ENCODE data around the gene C3orf20.

Gene C3orf20

DNA sequence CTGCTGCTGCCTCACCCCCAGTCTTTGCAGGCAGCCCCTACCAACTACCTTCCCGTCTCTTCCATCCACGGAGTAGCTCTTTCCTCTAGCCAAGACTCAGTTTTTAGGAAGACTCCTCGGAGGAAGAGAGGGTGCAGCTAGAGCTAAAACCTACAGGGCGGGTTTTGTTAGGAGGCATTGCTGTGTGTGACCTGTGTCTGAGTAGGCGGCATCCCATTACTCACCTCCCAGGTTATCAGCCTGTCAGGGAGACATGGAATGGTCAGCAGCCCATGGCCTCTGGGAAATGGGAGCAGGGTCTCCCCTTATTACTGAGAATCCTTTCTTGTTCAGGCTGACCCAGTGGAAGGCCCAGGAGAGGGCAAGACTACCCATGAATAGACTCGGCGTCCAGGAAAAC lies 100.1 kb downstream of the C3orf20 start:
- H3K27me3 Mint-ChIP-seq: peaks cover 3% of the 10 kb centered on the region
- H3K4me1 Mint-ChIP-seq: no peaks in the 10 kb centered on the region
- H3K4me3 Mint-ChIP-seq: no peak overlapping the region
- H3K36me3 Mint-ChIP-seq (ENCODE audit: low read depth): no peaks in the 10 kb centered on the region
- DNase-seq (no peak), ATAC-seq (no peak)
- H3K9me3 Mint-ChIP-seq: peaks cover 7% of the 10 kb centered on the region
- no peak overlapping the region for H3K27ac Mint-ChIP-seq

DNA sequence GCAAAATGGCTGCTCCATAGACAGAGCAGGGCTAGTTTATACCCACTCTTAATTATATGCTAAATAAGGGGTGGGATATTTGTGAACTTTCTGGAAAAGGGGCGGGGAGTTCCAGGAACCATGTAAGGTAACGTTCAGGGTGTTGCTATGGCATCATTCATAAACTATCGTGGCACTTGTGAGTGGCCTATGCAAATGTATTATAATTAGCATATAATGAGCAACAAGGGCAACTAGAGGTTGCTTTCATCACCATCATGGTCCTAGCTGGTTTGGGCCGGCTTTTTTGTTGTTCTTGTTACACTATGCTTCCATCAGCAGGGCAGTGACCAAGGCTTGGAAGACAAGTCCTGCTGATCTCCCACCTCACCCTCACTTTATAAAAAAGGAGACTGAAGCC lies 100.6 kb downstream of the C3orf20 start:
- H3K27ac Mint-ChIP-seq: no peak overlapping the region
- no peak for DNase-seq
- H3K36me3 Mint-ChIP-seq (ENCODE audit: low read depth): no peaks in the 10 kb centered on the region
- H3K4me1 Mint-ChIP-seq: no peaks in the 10 kb centered on the region
- H3K4me3 Mint-ChIP-seq: no peak overlapping the region
- H3K27me3 Mint-ChIP-seq: peaks cover 3% of the 10 kb centered on the region
- H3K9me3 Mint-ChIP-seq: peaks cover 7% of the 10 kb centered on the region
- ATAC-seq: no peak

DNA sequence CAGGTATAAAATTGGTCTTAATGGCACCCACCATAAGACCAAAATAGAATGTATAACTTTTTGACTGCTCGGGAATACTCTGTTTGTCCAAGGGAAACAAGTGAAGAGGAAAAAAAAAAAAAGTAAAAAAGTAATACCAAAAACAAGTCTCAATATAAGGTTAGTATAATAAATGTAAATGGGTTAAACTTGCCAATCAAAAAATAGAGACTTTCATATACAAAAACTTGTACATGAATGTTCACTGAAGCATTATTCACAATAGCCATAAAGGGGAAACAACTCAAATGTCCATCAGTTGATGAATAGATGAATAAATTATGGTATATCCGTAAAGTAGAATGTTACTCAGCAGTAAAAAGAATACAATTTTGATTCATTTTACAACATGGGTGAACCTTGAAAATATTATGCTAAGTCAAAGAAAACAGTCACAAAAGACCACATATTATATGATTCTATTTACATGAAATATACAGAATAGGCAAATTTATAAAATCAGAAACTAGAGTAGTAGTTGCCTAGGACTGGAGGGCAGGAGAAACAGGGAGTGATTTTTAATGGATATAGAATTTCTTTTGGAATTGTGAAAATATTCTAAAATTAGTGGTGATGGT lies 104.2 kb downstream of the C3orf20 start:
- H3K4me1 Mint-ChIP-seq: no peaks in the 10 kb centered on the region
- H3K9me3 Mint-ChIP-seq: peaks cover 7% of the 10 kb centered on the region
- no peak for ATAC-seq
- no peaks in the 10 kb centered on the region for H3K36me3 Mint-ChIP-seq (ENCODE audit: low read depth)
- H3K27me3 Mint-ChIP-seq: peaks cover 3% of the 10 kb centered on the region
- H3K4me3 Mint-ChIP-seq: no peak overlapping the region
- no peak overlapping the region for H3K27ac Mint-ChIP-seq
- no peak for DNase-seq

DNA sequence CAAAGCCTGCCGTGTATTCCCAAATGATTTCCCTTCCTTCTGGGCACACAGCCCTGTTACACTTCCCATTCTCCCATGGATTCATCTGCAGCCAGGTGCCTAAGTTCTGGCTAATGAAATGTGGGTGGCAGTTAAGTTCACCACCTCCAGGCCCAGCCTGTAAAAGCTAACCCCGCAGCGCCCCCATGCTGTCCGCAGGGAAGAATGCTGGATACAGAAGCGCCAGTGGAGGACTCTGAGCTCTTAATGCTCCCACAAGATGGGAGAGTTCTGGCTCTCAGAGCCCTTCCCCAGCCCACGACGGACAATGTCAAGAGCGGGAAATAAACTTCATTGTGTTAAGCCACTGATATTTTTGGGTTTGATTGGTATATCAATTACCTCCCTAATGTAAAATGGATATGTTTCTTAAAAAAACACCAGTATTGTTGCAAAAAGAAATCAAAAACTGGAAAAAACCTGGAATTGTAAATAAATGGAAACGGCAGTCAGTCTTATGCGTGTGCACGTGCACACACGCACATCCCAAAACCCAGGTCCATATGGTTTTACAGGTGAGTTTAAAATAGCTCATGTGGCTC lies 106.1 kb downstream of the C3orf20 start:
- ATAC-seq: peak; percentile 65

DNA sequence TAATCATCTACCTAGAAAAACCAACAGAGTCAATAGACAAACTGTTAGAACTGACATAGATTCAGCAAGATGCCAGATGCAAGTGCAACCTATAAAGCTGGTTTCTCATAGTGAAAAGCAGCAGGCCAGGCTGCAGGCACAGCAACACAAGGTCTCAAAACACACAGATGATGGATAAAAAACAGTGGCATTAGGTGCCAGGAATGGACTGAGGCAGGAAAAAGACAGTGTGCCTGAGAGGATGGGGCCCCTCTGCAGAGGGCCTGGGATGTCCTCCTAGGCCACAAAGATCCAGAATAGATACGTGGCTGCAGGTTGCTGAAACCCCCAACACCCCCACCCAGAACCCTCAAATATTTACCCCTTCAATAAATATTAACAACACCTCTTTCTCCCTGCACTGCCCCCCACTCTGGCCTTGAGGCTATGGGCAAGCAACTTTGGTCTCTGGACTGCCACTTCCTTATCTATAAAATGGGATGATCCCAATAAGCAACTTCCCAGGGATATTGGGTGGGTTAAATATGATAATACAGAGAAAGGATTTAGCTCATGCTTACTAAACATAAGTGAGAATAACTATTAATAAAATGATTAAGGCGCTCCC lies 108.6 kb downstream of the C3orf20 start:
- Mint-ChIP-seq H3K27me3 (peaks cover 2% of the 10 kb centered on the region), H3K9me3 (peaks cover 6% of the 10 kb centered on the region), H3K4me3 (no peak overlapping the region), H3K27ac (no peak overlapping the region), H3K36me3 (ENCODE audit: low read depth) (no peaks in the 10 kb centered on the region), H3K4me1 (no peaks in the 10 kb centered on the region)
- DNase-seq (no peak), ATAC-seq (no peak)

More for the DNA sequence above, 106.1 kb downstream of the C3orf20 start:
- Mint-ChIP-seq H3K36me3 (ENCODE audit: low read depth) (no peaks in the 10 kb centered on the region), H3K9me3 (peaks cover 7% of the 10 kb centered on the region), H3K27me3 (peaks cover 5% of the 10 kb centered on the region), H3K27ac (no peak overlapping the region), H3K4me3 (no peak overlapping the region), H3K4me1 (no peaks in the 10 kb centered on the region)
- peak; percentile 50 for DNase-seq

DNA sequence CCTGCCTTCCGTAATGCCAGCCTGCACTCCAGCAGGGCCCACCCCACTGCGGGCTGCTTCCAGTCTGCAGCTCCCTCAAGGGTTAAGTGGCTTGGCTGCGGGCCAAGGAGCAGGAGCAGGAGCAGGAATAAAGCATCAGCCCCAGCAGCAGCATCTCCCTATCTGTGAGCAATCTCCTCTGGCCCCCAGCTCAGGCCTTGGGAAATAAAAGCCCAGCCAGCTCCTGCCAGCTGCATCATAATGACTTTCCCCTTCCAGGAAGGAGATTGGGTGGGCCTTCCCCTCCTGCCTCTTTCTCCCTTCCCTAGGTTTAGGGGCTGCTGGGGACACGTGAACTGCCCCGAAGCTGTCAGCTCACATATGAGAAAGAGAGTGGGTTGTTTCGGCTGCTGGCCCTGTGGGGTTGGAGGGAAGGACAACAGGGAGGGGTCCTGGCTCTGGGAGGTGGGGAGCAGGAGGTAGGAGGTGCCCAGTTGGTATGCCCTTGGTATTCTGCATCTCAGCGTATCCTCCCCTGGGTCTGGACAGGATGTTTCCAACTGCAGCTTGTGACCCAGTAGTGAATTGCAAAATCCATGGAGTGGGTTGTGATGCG lies 109.2 kb downstream of the C3orf20 start:
- H3K27ac Mint-ChIP-seq: no peak overlapping the region
- no peaks in the 10 kb centered on the region for H3K9me3 Mint-ChIP-seq
- H3K4me1 Mint-ChIP-seq: no peaks in the 10 kb centered on the region
- H3K27me3 Mint-ChIP-seq: peaks cover 2% of the 10 kb centered on the region
- DNase-seq: no peak
- ATAC-seq: no peak
- H3K4me3 Mint-ChIP-seq: no peak overlapping the region
- H3K36me3 Mint-ChIP-seq (ENCODE audit: low read depth): no peaks in the 10 kb centered on the region

DNA sequence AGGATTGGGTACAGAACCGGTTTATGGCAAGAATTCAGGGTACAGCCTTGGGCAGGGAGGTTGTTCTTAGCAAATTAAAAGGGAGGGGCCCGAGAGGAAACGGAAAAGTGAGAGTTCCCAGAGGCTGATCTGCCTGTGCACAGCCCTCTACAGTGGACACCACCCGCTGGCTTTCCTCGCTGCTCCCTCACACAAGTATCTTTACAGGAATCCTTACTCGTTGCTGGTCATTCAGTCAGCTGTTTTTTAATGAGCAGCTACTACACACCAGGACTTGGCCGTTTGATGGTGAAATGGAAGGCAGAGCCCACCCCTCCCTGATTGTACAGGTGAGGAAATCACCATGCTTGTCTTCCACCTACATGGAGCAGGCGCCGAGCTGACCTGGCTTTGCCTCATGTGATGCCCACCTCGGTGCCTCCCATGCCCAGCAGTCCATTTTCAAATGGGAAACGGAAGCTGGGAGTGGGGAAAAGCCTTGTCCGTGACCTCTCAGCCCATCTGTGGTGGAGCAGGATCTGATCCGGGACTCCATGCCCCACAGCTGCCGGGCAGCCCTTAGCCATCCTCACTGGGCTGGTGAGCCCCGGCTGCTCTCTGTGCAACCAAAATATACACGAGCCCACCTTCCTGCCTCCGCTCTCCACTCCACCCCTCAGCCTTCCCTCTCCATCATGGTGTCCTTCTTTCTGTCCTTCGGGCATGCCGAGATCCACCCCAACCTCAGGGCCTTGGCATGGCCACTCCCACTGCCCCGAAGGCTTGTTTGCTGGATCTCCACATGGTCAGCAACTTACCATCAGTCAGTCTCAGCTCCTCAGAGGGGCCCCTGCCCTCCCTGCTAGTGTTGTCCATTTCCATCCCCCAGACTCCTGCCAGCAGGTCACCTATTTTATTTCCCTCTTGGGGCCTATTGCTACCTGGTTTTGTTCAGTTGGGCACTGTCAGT lies 110.5 kb downstream of the C3orf20 start:
- no peak for DNase-seq
- no peak overlapping the region for H3K27ac Mint-ChIP-seq
- no peaks in the 10 kb centered on the region for H3K4me1 Mint-ChIP-seq
- ATAC-seq: no peak
- no peak overlapping the region for H3K4me3 Mint-ChIP-seq
- no peaks in the 10 kb centered on the region for H3K36me3 Mint-ChIP-seq (ENCODE audit: low read depth)
- peaks cover 8% of the 10 kb centered on the region for H3K27me3 Mint-ChIP-seq
- no peaks in the 10 kb centered on the region for H3K9me3 Mint-ChIP-seq

DNA sequence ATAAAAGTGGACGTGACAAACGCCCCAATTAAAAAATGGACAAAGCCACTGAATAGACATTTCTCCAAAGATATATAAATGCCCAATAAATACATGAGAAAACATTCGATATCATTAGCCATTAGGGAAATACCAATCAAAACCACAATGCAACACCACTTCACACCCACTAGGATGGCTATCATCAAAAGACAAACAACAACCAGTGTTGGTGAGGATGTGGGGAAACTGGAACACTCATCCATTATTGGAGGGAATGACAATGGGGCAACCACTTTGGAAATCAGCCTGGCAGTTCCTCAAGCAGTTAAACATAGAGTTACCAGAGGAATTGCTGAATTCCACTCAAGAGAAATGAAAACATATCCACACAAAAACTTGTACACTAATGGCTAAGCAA lies 111.4 kb downstream of the C3orf20 start:
- Mint-ChIP-seq H3K36me3 (ENCODE audit: low read depth) (no peaks in the 10 kb centered on the region), H3K27ac (no peak overlapping the region), H3K27me3 (peaks cover 10% of the 10 kb centered on the region), H3K4me1 (no peaks in the 10 kb centered on the region), H3K9me3 (no peaks in the 10 kb centered on the region), H3K4me3 (no peak overlapping the region)
- ATAC-seq (no peak), DNase-seq (no peak)

DNA sequence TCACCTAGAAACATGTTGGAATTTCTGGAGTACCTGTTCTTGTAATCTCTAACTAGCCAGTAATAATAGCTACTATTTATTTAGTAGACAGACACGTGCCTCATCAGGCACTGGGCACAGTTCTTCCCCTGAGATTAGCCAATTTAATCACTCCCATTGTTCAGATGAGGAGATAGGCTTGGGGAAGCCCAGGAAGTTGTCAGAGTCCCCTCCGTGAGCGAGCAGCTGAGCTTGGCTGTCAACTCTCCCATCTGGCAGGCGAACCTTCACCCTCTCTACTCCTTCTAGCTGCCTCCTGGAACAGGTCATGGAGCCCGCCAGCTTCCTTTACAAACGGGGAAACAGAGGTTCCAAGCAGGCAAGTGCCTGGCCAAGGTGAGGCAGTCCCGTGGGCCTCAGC lies 112.7 kb downstream of the C3orf20 start:
- DNase-seq (no peak), ATAC-seq (no peak)
- H3K27me3 Mint-ChIP-seq: peaks cover 12% of the 10 kb centered on the region
- no peaks in the 10 kb centered on the region for H3K4me1 Mint-ChIP-seq
- H3K4me3 Mint-ChIP-seq: no peak overlapping the region
- no peak overlapping the region for H3K27ac Mint-ChIP-seq
- H3K9me3 Mint-ChIP-seq: no peaks in the 10 kb centered on the region
- H3K36me3 Mint-ChIP-seq (ENCODE audit: low read depth): no peaks in the 10 kb centered on the region

DNA sequence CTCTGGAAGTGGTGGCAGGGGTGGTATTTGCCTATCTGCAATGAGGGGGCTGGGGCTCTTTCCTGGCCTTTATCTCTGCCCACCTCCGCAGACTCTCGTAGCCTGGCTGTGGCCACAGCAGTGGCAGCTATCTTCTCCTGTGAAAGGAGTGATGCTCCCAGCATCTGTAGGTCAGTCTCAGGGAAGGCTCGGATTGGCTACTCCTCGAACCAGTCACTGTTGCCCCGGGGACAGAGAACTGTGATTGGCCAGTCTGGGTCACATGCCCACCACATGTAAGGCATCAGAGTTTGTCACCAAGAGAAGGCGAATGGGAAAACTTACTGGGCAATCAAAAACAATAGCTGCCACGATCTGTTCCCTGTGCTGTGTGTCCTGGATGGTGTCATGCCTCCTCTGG lies 113.7 kb downstream of the C3orf20 start:
- H3K4me1 Mint-ChIP-seq: no peaks in the 10 kb centered on the region
- DNase-seq: no peak
- no peak overlapping the region for H3K27ac Mint-ChIP-seq
- peaks cover 12% of the 10 kb centered on the region for H3K27me3 Mint-ChIP-seq
- H3K36me3 Mint-ChIP-seq (ENCODE audit: low read depth): no peaks in the 10 kb centered on the region
- no peak overlapping the region for H3K4me3 Mint-ChIP-seq
- no peak for ATAC-seq
- no peaks in the 10 kb centered on the region for H3K9me3 Mint-ChIP-seq

DNA sequence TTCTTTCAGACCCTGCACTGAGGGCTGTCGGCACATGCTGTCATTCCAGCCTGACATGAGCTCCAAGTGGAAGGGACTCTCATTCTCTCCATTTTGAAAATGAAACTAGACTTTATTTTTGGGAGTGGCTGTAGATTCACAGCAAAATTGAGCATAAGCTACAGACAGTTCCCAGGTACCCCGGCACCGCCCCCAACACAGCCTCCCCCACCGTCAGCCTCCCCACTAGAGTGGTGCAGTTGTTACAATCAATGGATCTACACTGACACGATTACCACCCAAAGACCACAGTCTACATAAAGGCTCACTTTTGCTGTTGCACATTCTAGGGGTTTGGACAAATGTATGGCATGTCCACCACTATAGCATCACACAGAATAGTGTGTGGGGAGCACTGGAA lies 114.3 kb downstream of the C3orf20 start:
- H3K27me3 Mint-ChIP-seq: peaks cover 12% of the 10 kb centered on the region
- H3K36me3 Mint-ChIP-seq (ENCODE audit: low read depth): no peaks in the 10 kb centered on the region
- H3K4me3 Mint-ChIP-seq: no peak overlapping the region
- H3K9me3 Mint-ChIP-seq: no peaks in the 10 kb centered on the region
- H3K27ac Mint-ChIP-seq: no peak overlapping the region
- H3K4me1 Mint-ChIP-seq: no peaks in the 10 kb centered on the region
- ATAC-seq (no peak), DNase-seq (no peak)

DNA sequence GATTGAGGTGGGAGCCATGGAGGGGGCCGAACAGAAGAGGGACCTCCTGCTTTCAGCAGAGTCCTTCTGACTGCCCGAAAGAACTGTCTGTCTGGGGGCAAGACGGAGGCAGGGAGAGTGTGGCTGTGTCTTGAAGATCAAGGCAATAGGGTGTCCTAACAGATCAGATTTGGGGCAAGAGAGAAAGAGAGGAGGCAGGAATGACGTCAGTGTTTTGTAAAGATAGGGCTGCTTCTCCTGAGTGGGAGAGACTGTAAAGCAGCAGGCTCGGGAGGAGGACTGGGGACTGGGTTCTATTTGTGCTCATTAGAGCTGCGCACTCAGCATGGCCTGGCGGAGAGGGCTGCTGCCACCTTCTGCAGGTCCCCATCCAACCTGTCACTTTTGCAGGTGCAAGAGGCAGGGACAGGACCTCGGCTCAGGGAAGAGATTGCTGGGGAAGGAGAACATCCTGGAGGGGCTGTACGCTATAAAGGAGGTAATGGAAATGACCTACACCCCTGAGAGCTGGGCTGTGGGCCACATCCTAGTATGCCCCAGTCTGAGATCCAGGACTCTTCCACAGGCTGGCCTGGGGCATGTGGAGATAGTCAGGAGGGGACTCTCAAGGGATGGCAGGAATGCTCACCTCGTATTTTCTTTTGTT lies 114.8 kb downstream of the C3orf20 start:
- H3K27ac Mint-ChIP-seq: no peak overlapping the region

DNA sequence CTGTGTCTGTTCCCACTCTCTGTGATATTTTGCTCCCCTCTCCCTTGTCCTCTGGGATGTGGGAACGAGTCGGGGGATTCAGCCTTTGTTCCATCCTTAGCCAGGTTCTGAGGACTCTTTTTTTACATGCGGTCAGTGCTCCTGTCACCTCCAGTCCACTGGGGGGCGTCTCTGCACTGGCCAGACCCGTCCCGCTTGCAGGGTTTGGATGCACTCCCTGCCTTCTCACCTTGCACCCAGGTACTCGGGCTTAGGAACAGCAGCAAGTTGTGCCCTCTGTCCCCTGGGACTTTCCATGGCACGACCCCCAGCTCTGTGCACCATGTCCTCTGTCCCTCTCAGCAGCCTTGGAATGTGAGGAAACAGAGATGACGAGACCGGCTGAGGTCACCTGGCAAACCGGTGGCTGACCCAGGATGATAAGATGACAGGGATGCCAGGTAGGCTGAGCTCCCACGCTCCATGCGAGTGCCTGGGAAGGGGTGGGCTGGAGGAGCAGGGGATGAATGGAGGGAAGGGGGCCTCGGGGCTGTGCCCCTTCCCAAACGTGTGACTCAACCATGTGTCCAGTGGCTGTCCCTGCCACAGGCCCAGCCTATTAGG lies 116.5 kb downstream of the C3orf20 start:
- peaks cover 10% of the 10 kb centered on the region for H3K27me3 Mint-ChIP-seq
- DNase-seq (peak; percentile 55), ATAC-seq (peak; percentile 64)

More for the DNA sequence above, 114.8 kb downstream of the C3orf20 start:
- no peaks in the 10 kb centered on the region for H3K36me3 Mint-ChIP-seq (ENCODE audit: low read depth)
- no peak for ATAC-seq
- no peak for DNase-seq
- no peaks in the 10 kb centered on the region for H3K9me3 Mint-ChIP-seq
- H3K27me3 Mint-ChIP-seq: peaks cover 12% of the 10 kb centered on the region
- no peaks in the 10 kb centered on the region for H3K4me1 Mint-ChIP-seq
- H3K4me3 Mint-ChIP-seq: no peak overlapping the region

DNA sequence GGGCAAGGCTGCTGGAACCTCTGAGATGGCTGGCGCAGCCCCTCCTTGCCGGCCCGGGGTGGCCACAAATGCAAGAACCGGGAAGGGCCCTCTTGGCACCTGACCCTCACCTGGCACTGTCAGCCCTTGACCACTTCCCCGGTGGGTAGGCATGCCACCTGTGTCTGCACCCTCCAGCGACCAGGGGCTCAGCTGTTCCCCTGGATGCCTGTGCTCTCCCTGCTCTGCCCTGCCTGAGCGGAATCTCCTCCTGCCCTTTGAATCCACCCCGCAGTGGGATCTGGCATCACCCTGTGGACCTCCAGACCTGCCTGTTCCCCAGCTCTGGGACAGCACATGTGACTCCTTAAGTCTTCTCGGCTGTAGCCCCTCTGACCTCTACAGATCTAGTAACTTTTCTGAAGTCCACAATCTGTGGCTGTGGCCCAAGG lies 117.8 kb downstream of the C3orf20 start:
- H3K27ac Mint-ChIP-seq: no peak overlapping the region
- H3K4me3 Mint-ChIP-seq: no peak overlapping the region
- no peak for DNase-seq
- H3K36me3 Mint-ChIP-seq (ENCODE audit: low read depth): no peaks in the 10 kb centered on the region
- H3K27me3 Mint-ChIP-seq: peaks cover 10% of the 10 kb centered on the region
- H3K9me3 Mint-ChIP-seq: no peaks in the 10 kb centered on the region
- H3K4me1 Mint-ChIP-seq: no peaks in the 10 kb centered on the region
- ATAC-seq: no peak

More for the DNA sequence above, 116.5 kb downstream of the C3orf20 start:
- no peak overlapping the region for H3K4me3 Mint-ChIP-seq
- H3K4me1 Mint-ChIP-seq: no peaks in the 10 kb centered on the region
- no peaks in the 10 kb centered on the region for H3K9me3 Mint-ChIP-seq
- no peak overlapping the region for H3K27ac Mint-ChIP-seq
- H3K36me3 Mint-ChIP-seq (ENCODE audit: low read depth): no peaks in the 10 kb centered on the region
